Adipocyte (in vitro differentiated cells): ENCODE results near the gene PARD3B.
A peak's percentile ranks its signal among the peaks of the same experiment; 100 is the strongest.

Source experiments
- DNase-seq: peaks from one replicate; pipeline ENCODE4 v3.0.0-alpha.2; 2015; ENCODE audit warnings: low read depth
- H3K27me3 ChIP-seq: replicated peaks from 2 replicates; pipeline ENCODE4 v1.7.0; 2013; ENCODE audit warnings: mild to moderate bottlenecking, low read length, moderate library complexity; ENCODE audit not compliant: control insufficient read depth, insufficient read depth
- H3K36me3 ChIP-seq: 2 replicates; pipeline ENCODE4 v1.7.0; 2013; ENCODE audit warnings: low read length, mild to moderate bottlenecking, moderate library complexity; ENCODE audit not compliant: control insufficient read depth, insufficient read depth, severe bottlenecking
- H3K4me1 ChIP-seq: 2 replicates; pipeline ENCODE4 v1.7.0; 2013; ENCODE audit warnings: mild to moderate bottlenecking, low read length, moderate library complexity; ENCODE audit not compliant: control insufficient read depth, insufficient read depth
- H3K4me3 ChIP-seq: 2 replicates; pipeline ENCODE4 v1.7.0; 2013; ENCODE audit warnings: mild to moderate bottlenecking, low read length, moderate library complexity
- H3K9ac ChIP-seq: 2 replicates; pipeline ENCODE4 v1.7.0; 2013; ENCODE audit warnings: mild to moderate bottlenecking, low read length, moderate library complexity
- H3K9me3 ChIP-seq: 2 replicates; pipeline ENCODE4 v1.7.0; 2013; ENCODE audit warnings: mild to moderate bottlenecking, low read length, moderate library complexity; ENCODE audit not compliant: control insufficient read depth

The PARD3B gene

GRCh38 chr2:204880928-204881327, 335.7 kb downstream of the PARD3B start:
- Histone ChIP-seq H3K9me3 (no peaks in the 10 kb centered on the region), H3K4me1 (peaks cover 4% of the 10 kb centered on the region), H3K27me3 (no peaks in the 10 kb centered on the region), H3K4me3 (no peak overlapping the region), H3K36me3 (no peaks in the 10 kb centered on the region), H3K9ac (no peak overlapping the region)
- DNase-seq, result no peak

DNA sequence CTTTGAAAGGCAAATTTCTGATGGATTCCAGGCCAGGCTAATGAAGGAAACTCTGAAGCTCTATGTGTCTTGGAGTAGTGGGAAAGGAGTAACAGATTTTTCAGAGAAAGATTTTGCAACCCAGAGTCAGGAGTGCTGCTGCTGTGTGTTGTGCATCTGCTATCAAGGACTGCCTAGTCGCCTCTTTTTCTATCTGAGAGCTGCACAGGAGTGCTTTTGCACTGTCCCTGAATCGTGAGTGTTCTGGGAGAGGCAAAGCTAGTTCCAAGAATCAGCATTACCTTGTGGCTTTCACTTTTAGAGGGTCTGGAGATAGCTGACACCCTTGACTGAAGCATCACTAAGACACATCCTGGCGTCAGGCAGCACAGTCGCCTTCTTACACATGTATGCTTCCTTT, 336.4 kb downstream of the PARD3B start:
- Histone ChIP-seq H3K4me3 (no peak overlapping the region), H3K27me3 (no peaks in the 10 kb centered on the region), H3K9me3 (no peaks in the 10 kb centered on the region), H3K4me1 (peaks cover 4% of the 10 kb centered on the region), H3K36me3 (no peaks in the 10 kb centered on the region), H3K9ac (no peak overlapping the region)
- DNase-seq, result no peak

DNA sequence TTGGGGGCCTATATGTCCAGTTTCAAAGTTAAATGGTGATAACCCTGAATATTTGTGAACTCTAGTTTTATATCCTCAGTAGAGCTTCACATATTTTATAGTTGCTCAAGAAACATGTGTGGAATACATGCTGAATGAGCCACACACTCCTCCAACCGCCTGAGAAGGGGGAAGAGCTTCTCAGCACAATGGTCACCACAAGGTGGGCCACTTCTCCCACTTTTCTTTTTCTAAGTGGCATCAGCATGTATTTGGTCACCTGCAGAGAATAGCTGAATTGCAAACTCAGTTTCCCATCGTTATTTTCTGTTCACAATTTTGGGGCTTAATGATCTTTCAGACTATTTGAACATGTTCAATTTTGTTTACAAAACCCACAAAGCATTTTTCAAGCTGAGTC, 340.5 kb downstream of the PARD3B start:
- H3K4me1 ChIP-seq, result peaks cover 4% of the 10 kb centered on the region
- H3K9me3 ChIP-seq, result no peaks in the 10 kb centered on the region
- H3K9ac ChIP-seq, result no peak overlapping the region
- DNase-seq, result no peak
- H3K27me3 ChIP-seq, result no peaks in the 10 kb centered on the region
- no peaks in the 10 kb centered on the region for H3K36me3 ChIP-seq
- H3K4me3 ChIP-seq, result no peak overlapping the region

DNA sequence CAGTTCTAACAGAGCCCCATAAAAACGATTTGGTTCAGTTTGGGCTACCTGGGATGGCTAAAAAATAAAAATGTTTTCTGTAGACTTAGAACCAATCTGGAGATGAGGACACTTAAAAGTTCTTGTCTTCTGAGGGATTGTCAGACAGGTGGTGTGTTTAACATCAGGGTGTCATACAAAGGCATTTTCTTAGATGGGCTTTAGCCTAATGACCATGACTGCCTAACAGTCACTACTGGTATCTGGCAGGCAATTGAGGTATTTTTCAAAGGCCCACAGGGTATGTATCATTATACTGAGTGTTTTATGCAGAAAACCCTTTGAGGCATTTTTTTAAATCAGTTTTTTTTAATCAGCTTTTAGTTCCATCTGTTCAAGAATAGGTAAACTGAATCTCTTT, 341.4 kb downstream of the PARD3B start:
- H3K36me3 ChIP-seq, result no peaks in the 10 kb centered on the region

DNA sequence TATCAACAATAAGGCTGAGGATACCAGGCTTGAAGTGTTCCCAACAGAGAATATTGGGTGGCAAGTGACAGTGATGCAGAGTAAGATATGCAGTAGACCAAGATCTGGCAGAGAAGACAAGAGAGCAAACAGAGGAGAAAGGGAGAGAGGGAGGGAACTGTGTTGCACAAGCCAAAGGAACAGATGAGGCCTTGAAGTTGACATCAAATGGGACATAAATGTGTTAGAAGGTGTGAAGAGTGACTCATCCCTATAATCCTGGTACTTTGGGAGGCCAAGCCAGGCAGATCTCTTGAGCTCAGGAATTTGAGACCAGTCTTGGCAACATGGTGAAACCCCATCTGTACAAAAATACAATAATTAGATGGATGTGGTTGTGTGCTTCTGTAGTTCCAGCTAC, 342.9 kb downstream of the PARD3B start:
- peaks cover 10% of the 10 kb centered on the region for H3K4me1 ChIP-seq
- no peaks in the 10 kb centered on the region for H3K27me3 ChIP-seq
- no peaks in the 10 kb centered on the region for H3K9me3 ChIP-seq
- H3K36me3 ChIP-seq, result no peaks in the 10 kb centered on the region
- H3K9ac ChIP-seq, result no peak overlapping the region
- H3K4me3 ChIP-seq, result no peak overlapping the region
- DNase-seq, result no peak

More for the DNA sequence above, 341.4 kb downstream of the PARD3B start:
- Histone ChIP-seq H3K9me3 (no peaks in the 10 kb centered on the region), H3K4me1 (peaks cover 4% of the 10 kb centered on the region), H3K4me3 (no peak overlapping the region), H3K27me3 (no peaks in the 10 kb centered on the region), H3K9ac (no peak overlapping the region)
- no peak for DNase-seq

DNA sequence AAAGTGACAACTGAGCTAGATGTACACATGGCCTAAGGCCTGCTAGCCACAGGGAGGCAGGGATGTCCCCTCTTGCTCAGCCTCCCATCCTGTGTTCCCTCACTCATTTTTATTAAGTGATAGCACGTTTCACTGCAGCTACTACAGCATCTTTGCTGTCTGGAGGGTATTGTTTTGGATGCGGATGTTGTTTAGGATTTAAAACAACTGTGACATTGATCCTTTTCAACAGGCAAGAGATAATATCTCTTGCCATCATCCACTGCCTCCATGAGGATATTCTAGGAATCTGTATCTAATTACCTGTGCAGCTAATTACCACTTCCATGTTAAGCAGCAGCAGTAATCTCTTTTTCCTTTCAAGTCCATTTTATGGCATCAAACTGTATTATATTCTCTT, 345.4 kb downstream of the PARD3B start:
- H3K4me1 ChIP-seq, result peaks cover 19% of the 10 kb centered on the region
- no peak for DNase-seq
- H3K27me3 ChIP-seq, result no peaks in the 10 kb centered on the region
- no peak overlapping the region for H3K9ac ChIP-seq
- H3K4me3 ChIP-seq, result no peak overlapping the region
- H3K9me3 ChIP-seq, result no peaks in the 10 kb centered on the region
- no peaks in the 10 kb centered on the region for H3K36me3 ChIP-seq

DNA sequence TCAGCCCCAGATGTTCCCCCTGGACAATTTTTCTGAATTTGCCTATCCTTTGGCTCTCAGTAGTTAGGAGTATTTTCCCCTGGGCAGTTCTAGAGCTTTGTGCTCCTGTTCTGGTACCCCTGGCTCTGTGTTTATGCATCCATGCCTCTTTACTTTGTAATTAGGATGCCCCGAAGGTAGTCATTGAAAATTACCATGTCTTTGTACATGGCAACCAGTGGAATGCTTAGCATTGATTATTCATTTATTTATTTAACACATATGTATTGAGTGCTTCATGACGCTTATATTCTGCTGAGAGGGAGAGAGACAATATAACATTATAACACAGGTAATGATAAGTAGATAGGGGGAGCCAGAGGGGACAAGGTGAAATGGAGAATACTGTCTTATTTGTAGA, 346.5 kb downstream of the PARD3B start:
- no peak overlapping the region for H3K4me3 ChIP-seq
- H3K9ac ChIP-seq, result no peak overlapping the region
- DNase-seq, result no peak
- peaks cover 19% of the 10 kb centered on the region for H3K4me1 ChIP-seq
- H3K36me3 ChIP-seq, result no peaks in the 10 kb centered on the region
- H3K27me3 ChIP-seq, result no peaks in the 10 kb centered on the region
- no peaks in the 10 kb centered on the region for H3K9me3 ChIP-seq

GRCh38 chr2:204892506-204893255, 347.4 kb downstream of the PARD3B start:
- peak; percentile 64 for DNase-seq
- H3K36me3 ChIP-seq, result no peaks in the 10 kb centered on the region
- H3K4me3 ChIP-seq, result no peak overlapping the region
- peaks cover 19% of the 10 kb centered on the region for H3K4me1 ChIP-seq
- H3K9ac ChIP-seq, result no peak overlapping the region
- H3K9me3 ChIP-seq, result no peaks in the 10 kb centered on the region
- H3K27me3 ChIP-seq, result no peaks in the 10 kb centered on the region

GRCh38 chr2:204896146-204896545, 350.9 kb downstream of the PARD3B start:
- Histone ChIP-seq H3K4me3 (no peak overlapping the region), H3K9me3 (peaks cover 8% of the 10 kb centered on the region), H3K27me3 (no peaks in the 10 kb centered on the region), H3K9ac (no peak overlapping the region), H3K4me1 (peaks cover 19% of the 10 kb centered on the region), H3K36me3 (no peaks in the 10 kb centered on the region)
- no peak for DNase-seq

DNA sequence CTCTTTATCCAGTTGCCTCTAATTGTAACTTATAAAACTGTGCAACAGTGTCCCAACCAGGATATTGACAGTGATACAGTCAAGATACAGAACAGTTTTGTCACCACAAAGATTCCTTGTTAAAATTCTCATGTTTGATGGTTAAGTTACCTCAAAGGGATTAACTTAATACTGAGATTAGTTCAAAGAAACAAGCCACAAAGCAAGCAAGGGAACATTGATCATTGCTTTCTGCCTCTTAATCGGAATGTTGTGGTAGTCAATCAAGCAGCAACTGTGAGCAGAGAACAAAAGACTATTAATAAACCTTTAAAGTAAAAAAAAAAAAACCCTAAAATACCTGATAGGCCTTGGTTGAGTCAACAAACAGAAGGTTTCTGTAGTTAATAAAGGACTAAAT, 352.3 kb downstream of the PARD3B start:
- Histone ChIP-seq H3K9me3 (peaks cover 8% of the 10 kb centered on the region), H3K36me3 (no peaks in the 10 kb centered on the region), H3K9ac (no peak overlapping the region), H3K4me3 (no peak overlapping the region), H3K27me3 (no peaks in the 10 kb centered on the region), H3K4me1 (peaks cover 15% of the 10 kb centered on the region)
- DNase-seq, result no peak

GRCh38 chr2:204898928-204899640, 353.8 kb downstream of the PARD3B start:
- Histone ChIP-seq H3K4me3 (no peak overlapping the region), H3K4me1 (peaks cover 5% of the 10 kb centered on the region), H3K27me3 (no peaks in the 10 kb centered on the region), H3K9ac (no peak overlapping the region), H3K36me3 (no peaks in the 10 kb centered on the region), H3K9me3 (peaks cover 8% of the 10 kb centered on the region)
- no peak for DNase-seq
